ENCODE measurements around the gene TMEFF2. TPM values are rescaled to one million over a fixed set of nuclear protein-coding genes. Genes with fewer than 3 reads are reported as not detected.

The TMEFF2 gene
- not detected for total RNA-seq

- Mint-ChIP-seq H3K4me3 (peak within 1 kb of the TSS; percentile 72), H3K9me3 (no peaks in the 10 kb centered on the region), H3K27me3 (peaks cover 59% of the 10 kb centered on the region), H3K27ac (no peak within 1 kb of the TSS), H3K36me3 (no peaks in the 10 kb centered on the region), H3K4me1 (ENCODE audit: low read depth) (peaks cover 26% of the 10 kb centered on the region)
- POLR2A ChIA-PET = no interaction called here
- intact Hi-C loops (cut with micrococcal nuclease) = no loop called here
- CTCF ChIA-PET = interaction anchor here (1.0 to 2.4 kb wide), 2 partner anchors 11 to 25 kb away, joined by 3 to 5 read pairs; no protein-coding TSS in a partner anchor
- peak; percentile 78 for DNase-seq
Measured at GRCh38 chr2:192194866-192195547, at the start of gene TMEFF2. Gene TMEFF2, minus strand, starts transcription at chr2:192194933. Its CDS starts 409 bp downstream, at chr2:192194524.

- intact Hi-C loops (cut with micrococcal nuclease) = no loop called here
- H3K36me3 Mint-ChIP-seq = no peaks in the 10 kb centered on the region
- ChIA-PET CTCF (no interaction called here), POLR2A (no interaction called here)
- no peak overlapping the region for H3K27ac Mint-ChIP-seq
- H3K4me3 Mint-ChIP-seq = no peak overlapping the region
- H3K27me3 Mint-ChIP-seq = peaks cover 4% of the 10 kb centered on the region
- no peak for DNase-seq
- H3K9me3 Mint-ChIP-seq = no peaks in the 10 kb centered on the region
- H3K4me1 Mint-ChIP-seq (ENCODE audit: low read depth) = no peaks in the 10 kb centered on the region
Measured at GRCh38 chr2:192243488-192243887, 48.8 kb upstream of the TMEFF2 start.

GRCh38 chr2:192236136-192236535 lies 41.4 kb upstream of the TMEFF2 start:
- H3K36me3 Mint-ChIP-seq = no peaks in the 10 kb centered on the region
- ChIA-PET POLR2A (no interaction called here), CTCF (no interaction called here)
- no peak for DNase-seq
- no peak overlapping the region for H3K4me3 Mint-ChIP-seq
- no peaks in the 10 kb centered on the region for H3K9me3 Mint-ChIP-seq
- H3K4me1 Mint-ChIP-seq (ENCODE audit: low read depth) = no peaks in the 10 kb centered on the region
- peaks cover 4% of the 10 kb centered on the region for H3K27me3 Mint-ChIP-seq
- intact Hi-C loops (cut with micrococcal nuclease) = no loop called here
- H3K27ac Mint-ChIP-seq = no peak overlapping the region

GRCh38 chr2:192230889-192231453 lies 36.2 kb upstream of the TMEFF2 start:
- intact Hi-C loops (cut with micrococcal nuclease) = no loop called here
- H3K4me3 Mint-ChIP-seq = no peak overlapping the region

GRCh38 chr2:192228685-192229084 lies 34.0 kb upstream of the TMEFF2 start:
- intact Hi-C loops (cut with micrococcal nuclease) = no loop called here
- Mint-ChIP-seq H3K27ac (no peak overlapping the region), H3K27me3 (peaks cover 1% of the 10 kb centered on the region), H3K4me3 (no peak overlapping the region), H3K4me1 (ENCODE audit: low read depth) (no peaks in the 10 kb centered on the region), H3K9me3 (no peaks in the 10 kb centered on the region), H3K36me3 (no peaks in the 10 kb centered on the region)
- CTCF ChIA-PET = no interaction called here
- DNase-seq = no peak
- POLR2A ChIA-PET = no interaction called here

More at GRCh38 chr2:192230889-192231453, 36.2 kb upstream of the TMEFF2 start:
- CTCF ChIA-PET = no interaction called here
- no peak overlapping the region for H3K27ac Mint-ChIP-seq
- H3K36me3 Mint-ChIP-seq = no peaks in the 10 kb centered on the region
- H3K4me1 Mint-ChIP-seq (ENCODE audit: low read depth) = no peaks in the 10 kb centered on the region
- DNase-seq = no peak
- no peaks in the 10 kb centered on the region for H3K9me3 Mint-ChIP-seq
- peaks cover 1% of the 10 kb centered on the region for H3K27me3 Mint-ChIP-seq
- POLR2A ChIA-PET = no interaction called here

GRCh38 chr2:192218970-192219369 lies 24.2 kb upstream of the TMEFF2 start:
- Mint-ChIP-seq H3K4me1 (ENCODE audit: low read depth) (no peaks in the 10 kb centered on the region), H3K36me3 (no peaks in the 10 kb centered on the region), H3K4me3 (no peak overlapping the region), H3K27ac (no peak overlapping the region), H3K9me3 (no peaks in the 10 kb centered on the region), H3K27me3 (peaks cover 2% of the 10 kb centered on the region)
- ChIA-PET CTCF (interaction anchor here (0.6 kb wide), 1 partner anchor 363 kb away, joined by 3 read pairs; no protein-coding TSS in a partner anchor), POLR2A (no interaction called here)
- intact Hi-C loops (cut with micrococcal nuclease) = no loop called here
- no peak for DNase-seq

GRCh38 chr2:192218377-192218776 lies 23.6 kb upstream of the TMEFF2 start:
- H3K27ac Mint-ChIP-seq = no peak overlapping the region
- POLR2A ChIA-PET = no interaction called here
- H3K4me3 Mint-ChIP-seq = no peak overlapping the region
- H3K4me1 Mint-ChIP-seq (ENCODE audit: low read depth) = no peaks in the 10 kb centered on the region
- H3K27me3 Mint-ChIP-seq = peaks cover 2% of the 10 kb centered on the region
- H3K9me3 Mint-ChIP-seq = no peaks in the 10 kb centered on the region
- DNase-seq = no peak
- intact Hi-C loops (cut with micrococcal nuclease) = no loop called here
- H3K36me3 Mint-ChIP-seq = no peaks in the 10 kb centered on the region
- CTCF ChIA-PET = no interaction called here

GRCh38 chr2:192216336-192216735 lies 21.6 kb upstream of the TMEFF2 start:
- no peak for DNase-seq
- no peak overlapping the region for H3K4me3 Mint-ChIP-seq
- POLR2A ChIA-PET = no interaction called here
- H3K36me3 Mint-ChIP-seq = no peaks in the 10 kb centered on the region
- CTCF ChIA-PET = no interaction called here
- H3K27ac Mint-ChIP-seq = no peak overlapping the region
- peaks cover 2% of the 10 kb centered on the region for H3K27me3 Mint-ChIP-seq
- H3K9me3 Mint-ChIP-seq = no peaks in the 10 kb centered on the region
- intact Hi-C loops (cut with micrococcal nuclease) = no loop called here
- no peaks in the 10 kb centered on the region for H3K4me1 Mint-ChIP-seq (ENCODE audit: low read depth)

- no peak for DNase-seq
- no peaks in the 10 kb centered on the region for H3K9me3 Mint-ChIP-seq
- no peak overlapping the region for H3K27ac Mint-ChIP-seq
- intact Hi-C loops (cut with micrococcal nuclease) = no loop called here
- POLR2A ChIA-PET = no interaction called here
- no peaks in the 10 kb centered on the region for H3K4me1 Mint-ChIP-seq (ENCODE audit: low read depth)
- CTCF ChIA-PET = interaction anchor here (0.7 kb wide), 1 partner anchor 13 kb away, joined by 6 read pairs; no protein-coding TSS in a partner anchor
- H3K36me3 Mint-ChIP-seq = no peaks in the 10 kb centered on the region
- H3K27me3 Mint-ChIP-seq = no peaks in the 10 kb centered on the region
- no peak overlapping the region for H3K4me3 Mint-ChIP-seq
Measured at GRCh38 chr2:192215096-192215877, 20.6 kb upstream of the TMEFF2 start.

- DNase-seq = no peak
- no peaks in the 10 kb centered on the region for H3K9me3 Mint-ChIP-seq
- H3K27ac Mint-ChIP-seq = no peak overlapping the region
- no peaks in the 10 kb centered on the region for H3K4me1 Mint-ChIP-seq (ENCODE audit: low read depth)
- CTCF ChIA-PET = no interaction called here
- no peak overlapping the region for H3K4me3 Mint-ChIP-seq
- H3K36me3 Mint-ChIP-seq = no peaks in the 10 kb centered on the region
- intact Hi-C loops (cut with micrococcal nuclease) = no loop called here
- POLR2A ChIA-PET = no interaction called here
- peaks cover 4% of the 10 kb centered on the region for H3K27me3 Mint-ChIP-seq
Measured at GRCh38 chr2:192208848-192209247, 14.1 kb upstream of the TMEFF2 start.

- intact Hi-C loops (cut with micrococcal nuclease) = no loop called here
- no peak overlapping the region for H3K4me3 Mint-ChIP-seq
- H3K27ac Mint-ChIP-seq = no peak overlapping the region
- DNase-seq = no peak
- no peaks in the 10 kb centered on the region for H3K9me3 Mint-ChIP-seq
- ChIA-PET POLR2A (no interaction called here), CTCF (interaction anchor here (1.6 kb wide), 1 partner anchor 11 kb away, joined by 5 read pairs; the partner anchor contains the start of gene TMEFF2)
- H3K4me1 Mint-ChIP-seq (ENCODE audit: low read depth) = no peaks in the 10 kb centered on the region
- peaks cover 11% of the 10 kb centered on the region for H3K27me3 Mint-ChIP-seq
- no peaks in the 10 kb centered on the region for H3K36me3 Mint-ChIP-seq
Measured at GRCh38 chr2:192206399-192206798, 11.7 kb upstream of the TMEFF2 start.

- Mint-ChIP-seq H3K4me3 (no peak overlapping the region), H3K27me3 (peaks cover 14% of the 10 kb centered on the region), H3K27ac (no peak overlapping the region), H3K9me3 (no peaks in the 10 kb centered on the region), H3K36me3 (no peaks in the 10 kb centered on the region), H3K4me1 (ENCODE audit: low read depth) (no peaks in the 10 kb centered on the region)
- DNase-seq = no peak
- ChIA-PET CTCF (no interaction called here), POLR2A (no interaction called here)
- intact Hi-C loops (cut with micrococcal nuclease) = no loop called here
Measured at GRCh38 chr2:192203876-192204275, 9.1 kb upstream of the TMEFF2 start.

Measured in activated CD4-positive, alpha-beta memory T cell treated with anti-CD3 and anti-CD28 coated beads for 36 hours (primary cell).